ENCODE results near the gene DHRS4L2. TPM values are rescaled to one million over a fixed set of nuclear protein-coding genes. Genes with fewer than 3 reads are reported as not detected.
"Not testable (repeated sequence)": the region's sequence is repeated elsewhere in the genome, so short reads cannot be mapped to it uniquely, and the experiment has no call there.

DHRS4L2 gene
- total RNA-seq, 1 donor from 2014 or later, result 17.9 TPM

- Mint-ChIP-seq H3K9me3 (no peaks in the 10 kb centered on the region), H3K27me3 (no peaks in the 10 kb centered on the region), H3K4me1 (peaks cover 24% of the 10 kb centered on the region), H3K27ac (no peak overlapping the region), H3K4me3 (no peak overlapping the region), H3K36me3 (ENCODE audit: low read depth) (peaks cover 11% of the 10 kb centered on the region)
- DNase-seq (no peak), ATAC-seq (ENCODE audit: low read depth) (no peak)
- ChIA-PET CTCF (no interaction called here), POLR2A (interaction anchor here (0.8 kb wide), 1 partner anchor 445 kb away, joined by 4 read pairs; the partner anchor contains the start of genes CBLN3 and KHNYN)
- intact Hi-C loops (cut with micrococcal nuclease), result loop anchor here (5.0 kb wide), 1 partner anchor 52 kb away; no protein-coding TSS in a partner anchor
- TF ChIP-seq CTCF (IDR thresholded peaks at IDR 0.05), result no peak
Measured at GRCh38 chr14:23984891-23985602, 3.7 kb upstream of the DHRS4L2 start.

- CTCF ChIA-PET; H3K27ac Mint-ChIP-seq; H3K36me3 Mint-ChIP-seq (ENCODE audit: low read depth); H3K9me3 Mint-ChIP-seq; H3K27me3 Mint-ChIP-seq; DNase-seq: not testable (repeated sequence)
- peaks cover 16% of the 10 kb centered on the region for H3K4me1 Mint-ChIP-seq
- peak overlapping the region; percentile 78 for H3K4me3 Mint-ChIP-seq
- intact Hi-C loops (cut with micrococcal nuclease), result loop anchor here (5.0 kb wide), 1 partner anchor 49 kb away; no protein-coding TSS in a partner anchor
- POLR2A ChIA-PET, result interaction anchor here (1.5 kb wide), 1 partner anchor 126 kb away, joined by 5 read pairs; the partner anchor contains the start of genes DCAF11 and NRL
- ATAC-seq (ENCODE audit: low read depth), result peak; percentile 5
Measured at GRCh38 chr14:23988223-23988606, 514 bp upstream of the DHRS4L2 start.

GRCh38 chr14:23989734-23990445 lies 1.2 kb downstream of the DHRS4L2 start:
- H3K9me3 Mint-ChIP-seq; H3K36me3 Mint-ChIP-seq (ENCODE audit: low read depth); ATAC-seq (ENCODE audit: low read depth); H3K4me3 Mint-ChIP-seq; H3K27me3 Mint-ChIP-seq; DNase-seq: not testable (repeated sequence)
- ChIA-PET POLR2A (interaction anchor here (0.6 to 1.5 kb wide), 3 partner anchors 124 to 172 kb away, joined by 3 to 6 read pairs (median 5); partner anchors contain the start of genes DCAF11 and NRL), CTCF (interaction anchor here (1.0 kb wide), 1 partner anchor 27 kb away, joined by 3 read pairs; no protein-coding TSS in a partner anchor)
- H3K4me1 Mint-ChIP-seq, result peaks cover 16% of the 10 kb centered on the region
- peak overlapping the region; percentile 46 for H3K27ac Mint-ChIP-seq
- intact Hi-C loops (cut with micrococcal nuclease), result loop anchor here (5.0 kb wide), 1 partner anchor 47 kb away; no protein-coding TSS in a partner anchor

- CTCF ChIA-PET; intact Hi-C loops (cut with micrococcal nuclease): not testable (repeated sequence)
Measured at GRCh38 chr14:23990961-23991360, 2.2 kb downstream of the DHRS4L2 start.

GRCh38 chr14:23993042-23993441 lies 4.3 kb downstream of the DHRS4L2 start:
- ATAC-seq (ENCODE audit: low read depth); H3K27me3 Mint-ChIP-seq; H3K36me3 Mint-ChIP-seq (ENCODE audit: low read depth); H3K9me3 Mint-ChIP-seq; intact Hi-C loops (cut with micrococcal nuclease); DNase-seq; H3K4me3 Mint-ChIP-seq; POLR2A ChIA-PET; H3K27ac Mint-ChIP-seq; CTCF ChIA-PET: not testable (repeated sequence)
- H3K4me1 Mint-ChIP-seq, result peaks cover 16% of the 10 kb centered on the region

More at GRCh38 chr14:23990961-23991360, 2.2 kb downstream of the DHRS4L2 start:
- not testable (repeated sequence) for ATAC-seq (ENCODE audit: low read depth); H3K36me3 Mint-ChIP-seq (ENCODE audit: low read depth); H3K27ac Mint-ChIP-seq; H3K27me3 Mint-ChIP-seq; H3K9me3 Mint-ChIP-seq; DNase-seq; H3K4me3 Mint-ChIP-seq
- POLR2A ChIA-PET, result interaction anchor here (1.4 kb wide), 1 partner anchor 124 kb away, joined by 3 read pairs; the partner anchor contains the start of genes DCAF11 and NRL
- peaks cover 16% of the 10 kb centered on the region for H3K4me1 Mint-ChIP-seq

- H3K27me3 Mint-ChIP-seq; intact Hi-C loops (cut with micrococcal nuclease); H3K4me3 Mint-ChIP-seq; CTCF ChIA-PET; H3K9me3 Mint-ChIP-seq; ATAC-seq (ENCODE audit: low read depth); POLR2A ChIA-PET; H3K27ac Mint-ChIP-seq; H3K4me1 Mint-ChIP-seq; H3K36me3 Mint-ChIP-seq (ENCODE audit: low read depth); DNase-seq: not testable (repeated sequence)
Measured at GRCh38 chr14:23996009-23996408, 7.3 kb downstream of the DHRS4L2 start.

- ATAC-seq (ENCODE audit: low read depth); H3K9me3 Mint-ChIP-seq; H3K4me1 Mint-ChIP-seq; DNase-seq; CTCF ChIA-PET; H3K27ac Mint-ChIP-seq; H3K4me3 Mint-ChIP-seq; POLR2A ChIA-PET; H3K36me3 Mint-ChIP-seq (ENCODE audit: low read depth); H3K27me3 Mint-ChIP-seq; intact Hi-C loops (cut with micrococcal nuclease): not testable (repeated sequence)
Measured at GRCh38 chr14:23996825-23997224, 8.1 kb downstream of the DHRS4L2 start.

- intact Hi-C loops (cut with micrococcal nuclease); H3K27me3 Mint-ChIP-seq; H3K27ac Mint-ChIP-seq; H3K4me3 Mint-ChIP-seq; CTCF ChIA-PET; ATAC-seq (ENCODE audit: low read depth); H3K9me3 Mint-ChIP-seq; POLR2A ChIA-PET; H3K4me1 Mint-ChIP-seq; H3K36me3 Mint-ChIP-seq (ENCODE audit: low read depth); DNase-seq: not testable (repeated sequence)
Measured at GRCh38 chr14:23999640-24000039, 10.9 kb downstream of the DHRS4L2 start.

- H3K4me3 Mint-ChIP-seq; POLR2A ChIA-PET; ATAC-seq (ENCODE audit: low read depth): not testable (repeated sequence)
Measured at GRCh38 chr14:24001078-24001477, 12.3 kb downstream of the DHRS4L2 start.

GRCh38 chr14:24001679-24002078 lies 12.9 kb downstream of the DHRS4L2 start:
- CTCF ChIA-PET; H3K27me3 Mint-ChIP-seq; intact Hi-C loops (cut with micrococcal nuclease); H3K4me1 Mint-ChIP-seq; DNase-seq; H3K9me3 Mint-ChIP-seq; H3K4me3 Mint-ChIP-seq; H3K27ac Mint-ChIP-seq; H3K36me3 Mint-ChIP-seq (ENCODE audit: low read depth); POLR2A ChIA-PET: not testable (repeated sequence)
- peak; percentile 60 for ATAC-seq (ENCODE audit: low read depth)

More at GRCh38 chr14:24001078-24001477, 12.3 kb downstream of the DHRS4L2 start:
- H3K27ac Mint-ChIP-seq; CTCF ChIA-PET; H3K9me3 Mint-ChIP-seq; H3K27me3 Mint-ChIP-seq; H3K4me1 Mint-ChIP-seq; H3K36me3 Mint-ChIP-seq (ENCODE audit: low read depth); DNase-seq; intact Hi-C loops (cut with micrococcal nuclease): not testable (repeated sequence)

GRCh38 chr14:24006471-24006816 lies 17.7 kb downstream of the DHRS4L2 start:
- Mint-ChIP-seq H3K4me3 (peak overlapping the region; percentile 62), H3K4me1 (peaks cover 21% of the 10 kb centered on the region)
- H3K27me3 Mint-ChIP-seq; POLR2A ChIA-PET; H3K36me3 Mint-ChIP-seq (ENCODE audit: low read depth); DNase-seq; H3K27ac Mint-ChIP-seq; H3K9me3 Mint-ChIP-seq; intact Hi-C loops (cut with micrococcal nuclease); CTCF ChIA-PET: not testable (repeated sequence)
- ATAC-seq (ENCODE audit: low read depth), result peak; percentile 38
